Glutamatergic neuron (in vitro differentiated cells): ENCODE measurements around the gene OBP2A. TPM values are rescaled to one million over a fixed set of nuclear protein-coding genes. Genes with fewer than 3 reads are reported as not detected.

ENCODE experiments used
- DNase-seq: peaks from one replicate; pipeline ENCODE4 v3.0.0; 2022
- H3K27ac Mint-ChIP-seq: one replicate; pipeline ENCODE4 v1.8.0; 2020; ENCODE audit warnings: mild to moderate bottlenecking, mixed read lengths, inconsistent platforms; ENCODE audit not compliant: unreplicated experiment
- H3K27me3 Mint-ChIP-seq: one replicate; pipeline ENCODE4 v1.8.0; 2020; ENCODE audit warnings: mild to moderate bottlenecking, moderate library complexity, mixed read lengths, inconsistent platforms; ENCODE audit not compliant: unreplicated experiment
- H3K36me3 Mint-ChIP-seq: one replicate; pipeline ENCODE4 v1.8.0; 2020; ENCODE audit warnings: mild to moderate bottlenecking, mixed read lengths, inconsistent platforms; ENCODE audit not compliant: unreplicated experiment
- H3K4me1 Mint-ChIP-seq: one replicate; pipeline ENCODE4 v1.8.0; 2020; ENCODE audit warnings: mild to moderate bottlenecking, low read depth, mixed read lengths, inconsistent platforms; ENCODE audit not compliant: unreplicated experiment
- H3K4me3 Mint-ChIP-seq: one replicate; pipeline ENCODE4 v1.8.0; 2020; ENCODE audit warnings: mild to moderate bottlenecking, mixed read lengths, inconsistent platforms; ENCODE audit not compliant: unreplicated experiment
- H3K9me3 Mint-ChIP-seq: one replicate; pipeline ENCODE4 v1.8.0; 2020; ENCODE audit warnings: mild to moderate bottlenecking, moderate library complexity, mixed read lengths, inconsistent platforms; ENCODE audit not compliant: unreplicated experiment
- total RNA-seq: library from RNA; stranded (reverse); fragmentation: NEBNext Ultra II Directional; extraction: Animal tissue kit (Norgen Biotek cat#: 25700); gene quantifications from one replicate; pipeline ENCODE4 v1.2.1, GENCODE V29; 2021; ENCODE audit not compliant: unreplicated experiment
- TF ChIP-seq, protein P1 (sequence below): fragments of 200-600 bp; sonication (generic); IDR thresholded peaks from one replicate; pipeline ENCODE4 v1.5.0; 2021; ENCODE audit not compliant: partially characterized antibody, unreplicated experiment

The OBP2A gene
- total RNA-seq, 1 donor from 2014 or later, result not detected

DNA sequence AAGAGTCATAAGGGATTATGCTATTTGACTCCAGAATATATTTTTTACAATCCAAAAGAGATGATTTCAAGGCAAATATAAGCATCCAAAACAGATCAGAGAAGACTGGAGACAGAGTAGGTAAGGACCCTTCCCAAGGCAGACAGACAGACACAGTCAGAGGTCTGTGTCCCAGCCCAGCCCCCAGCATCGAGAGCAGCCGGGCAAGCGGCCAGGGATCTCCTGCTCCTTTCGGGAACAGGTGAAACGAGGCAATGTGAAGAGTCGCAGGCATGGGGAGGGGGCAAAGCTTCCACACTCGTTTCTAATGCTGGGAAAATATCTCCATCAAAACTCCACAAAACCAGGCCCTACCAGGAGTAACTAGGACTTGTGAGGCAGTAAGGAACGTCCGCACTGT is 21.4 kb downstream of the OBP2A start:
- no peaks in the 10 kb centered on the region for H3K36me3 Mint-ChIP-seq
- no peak for DNase-seq
- no peak overlapping the region for H3K27ac Mint-ChIP-seq
- peaks cover 7% of the 10 kb centered on the region for H3K27me3 Mint-ChIP-seq
- peaks cover 2% of the 10 kb centered on the region for H3K9me3 Mint-ChIP-seq
- TF ChIP-seq, protein P1, sequence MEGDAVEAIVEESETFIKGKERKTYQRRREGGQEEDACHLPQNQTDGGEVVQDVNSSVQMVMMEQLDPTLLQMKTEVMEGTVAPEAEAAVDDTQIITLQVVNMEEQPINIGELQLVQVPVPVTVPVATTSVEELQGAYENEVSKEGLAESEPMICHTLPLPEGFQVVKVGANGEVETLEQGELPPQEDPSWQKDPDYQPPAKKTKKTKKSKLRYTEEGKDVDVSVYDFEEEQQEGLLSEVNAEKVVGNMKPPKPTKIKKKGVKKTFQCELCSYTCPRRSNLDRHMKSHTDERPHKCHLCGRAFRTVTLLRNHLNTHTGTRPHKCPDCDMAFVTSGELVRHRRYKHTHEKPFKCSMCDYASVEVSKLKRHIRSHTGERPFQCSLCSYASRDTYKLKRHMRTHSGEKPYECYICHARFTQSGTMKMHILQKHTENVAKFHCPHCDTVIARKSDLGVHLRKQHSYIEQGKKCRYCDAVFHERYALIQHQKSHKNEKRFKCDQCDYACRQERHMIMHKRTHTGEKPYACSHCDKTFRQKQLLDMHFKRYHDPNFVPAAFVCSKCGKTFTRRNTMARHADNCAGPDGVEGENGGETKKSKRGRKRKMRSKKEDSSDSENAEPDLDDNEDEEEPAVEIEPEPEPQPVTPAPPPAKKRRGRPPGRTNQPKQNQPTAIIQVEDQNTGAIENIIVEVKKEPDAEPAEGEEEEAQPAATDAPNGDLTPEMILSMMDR, result no peak
- H3K4me1 Mint-ChIP-seq, result no peaks in the 10 kb centered on the region
- no peak overlapping the region for H3K4me3 Mint-ChIP-seq

DNA sequence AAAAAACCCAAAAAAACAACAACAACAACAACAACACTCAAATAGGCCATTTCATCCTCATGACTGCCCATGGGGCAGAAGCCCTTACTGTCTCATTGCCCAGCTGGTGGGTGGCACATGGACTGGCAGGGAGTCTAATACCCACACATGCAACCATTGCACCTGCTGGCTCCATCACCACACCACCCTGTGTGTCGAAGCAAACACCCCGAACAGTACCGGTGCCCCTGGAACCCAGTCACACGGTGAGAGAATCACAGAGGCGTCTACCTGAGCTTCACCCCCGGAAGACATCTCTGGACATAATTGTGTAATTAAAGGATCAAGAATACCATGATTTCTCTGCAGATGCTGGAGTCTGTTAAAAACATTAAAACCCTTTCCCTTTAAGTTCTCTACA is 22.1 kb downstream of the OBP2A start:
- H3K4me3 Mint-ChIP-seq, result no peak overlapping the region

DNA sequence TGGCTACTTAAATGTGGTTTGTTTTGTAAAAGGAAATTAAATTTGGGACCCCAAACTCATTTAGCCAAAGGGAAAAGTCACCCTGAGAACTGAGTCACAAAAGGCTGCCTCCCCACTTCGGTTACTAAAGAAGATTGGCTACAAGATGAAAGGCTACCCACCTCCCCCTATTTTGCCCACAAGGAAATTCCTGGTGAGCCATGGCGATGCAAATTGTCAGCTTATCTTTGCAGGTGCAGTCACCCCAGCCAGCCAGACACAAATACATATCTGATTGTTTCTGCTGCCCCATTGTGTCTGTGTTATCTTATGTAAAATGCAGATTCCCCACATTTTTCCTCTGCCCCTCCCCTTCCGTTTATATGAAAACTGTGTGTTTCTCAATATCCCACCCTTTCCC is 24.5 kb downstream of the OBP2A start:
- Mint-ChIP-seq H3K27me3 (peaks cover 4% of the 10 kb centered on the region), H3K27ac (no peak overlapping the region), H3K36me3 (no peaks in the 10 kb centered on the region), H3K4me3 (no peak overlapping the region), H3K9me3 (no peaks in the 10 kb centered on the region), H3K4me1 (no peaks in the 10 kb centered on the region)
- TF ChIP-seq, protein P1, result no peak
- DNase-seq, result no peak

More for the DNA sequence above, 22.1 kb downstream of the OBP2A start:
- H3K27me3 Mint-ChIP-seq, result peaks cover 4% of the 10 kb centered on the region
- TF ChIP-seq, protein P1, result no peak
- no peak overlapping the region for H3K27ac Mint-ChIP-seq
- peaks cover 2% of the 10 kb centered on the region for H3K9me3 Mint-ChIP-seq
- no peaks in the 10 kb centered on the region for H3K36me3 Mint-ChIP-seq
- H3K4me1 Mint-ChIP-seq, result no peaks in the 10 kb centered on the region
- DNase-seq, result no peak

DNA sequence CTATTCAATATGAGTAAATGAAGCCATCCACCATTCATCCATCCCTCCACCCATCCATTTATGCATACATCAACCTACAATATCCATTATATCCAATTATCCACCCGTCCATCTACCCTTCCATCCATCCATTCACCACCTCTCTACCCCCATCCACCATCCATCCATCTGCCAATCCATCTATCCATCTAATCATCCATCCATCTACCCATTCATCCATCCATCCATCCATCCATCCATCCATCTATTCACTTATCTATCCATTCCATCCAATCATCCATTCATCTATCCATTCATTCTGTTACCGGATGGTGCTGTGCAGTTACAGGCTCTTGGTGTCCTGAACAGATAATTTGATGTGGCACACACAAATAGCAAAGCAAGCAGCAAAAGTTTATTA is 26.3 kb downstream of the OBP2A start:
- H3K36me3 Mint-ChIP-seq, result no peaks in the 10 kb centered on the region
- H3K27ac Mint-ChIP-seq, result no peak overlapping the region
- no peaks in the 10 kb centered on the region for H3K4me1 Mint-ChIP-seq
- no peak overlapping the region for H3K4me3 Mint-ChIP-seq
- peaks cover 2% of the 10 kb centered on the region for H3K9me3 Mint-ChIP-seq
- TF ChIP-seq, protein P1, result no peak
- no peak for DNase-seq
- H3K27me3 Mint-ChIP-seq, result peaks cover 2% of the 10 kb centered on the region

DNA sequence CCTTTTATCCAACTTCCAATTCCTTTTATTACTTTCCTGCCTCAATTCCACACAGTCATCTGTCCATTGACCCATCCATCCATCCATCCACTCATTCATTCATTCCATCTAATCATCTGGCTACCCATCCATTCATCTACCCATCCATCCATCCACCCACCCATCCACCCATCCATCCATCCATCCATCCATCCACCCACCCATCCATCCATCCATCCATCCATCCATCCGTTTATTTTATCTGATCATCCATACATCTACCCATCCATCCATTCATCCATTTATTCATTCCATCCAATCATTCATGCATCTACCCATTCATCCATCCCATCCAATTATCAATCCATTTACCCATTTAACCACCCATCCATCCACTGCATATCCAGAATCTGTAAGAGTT is 27.2 kb downstream of the OBP2A start:
- no peak overlapping the region for H3K4me3 Mint-ChIP-seq
- peaks cover 2% of the 10 kb centered on the region for H3K27me3 Mint-ChIP-seq
- TF ChIP-seq, protein P1, result no peak
- H3K36me3 Mint-ChIP-seq, result no peaks in the 10 kb centered on the region
- DNase-seq, result no peak
- H3K27ac Mint-ChIP-seq, result no peak overlapping the region
- no peaks in the 10 kb centered on the region for H3K4me1 Mint-ChIP-seq
- peaks cover 2% of the 10 kb centered on the region for H3K9me3 Mint-ChIP-seq
